ENCODE results near the gene DOK5. TPM values are rescaled to one million over a fixed set of nuclear protein-coding genes. Genes with fewer than 3 reads are reported as not detected.

Gene DOK5
- polyA plus RNA-seq, 1 of the 3 experiments (the other 2 are of a cell fraction), result 12.4 TPM

GRCh38 chr20:54481442-54481841 lies 6.0 kb downstream of the DOK5 start:
- Histone ChIP-seq H3K9ac (no peak overlapping the region), H3K27ac (ENCODE audit: low read depth in 2 of 2, low read length in 1 of 2) (no peak overlapping the region), H4K20me1 (ENCODE audit: insufficient read depth) (no peaks in the 10 kb centered on the region; the same call in 1 of the 2 replicates), H3K9me3 (no peaks in the 10 kb centered on the region), H3K36me3 (replicated peaks in 1 of 2; ENCODE audit: control insufficient read depth in 1 of 2, insufficient read depth in 2 of 2, low read length in 1 of 2) (no peaks in the 10 kb centered on the region), H3K9me2 (no peaks in the 10 kb centered on the region), H2AFZ (ENCODE audit: low read depth) (no peak overlapping the region), H3K4me1 (ENCODE audit: control insufficient read depth in 1 of 2, insufficient read depth in 2 of 2, low read depth in 1 of 2, low read length in 1 of 2) (peaks cover 0 to 17% of the 10 kb centered on the region in 2 experiments; a peak in 1 of 4 replicates), H3F3A (replicated peaks; ENCODE audit: insufficient read depth) (peaks cover 4% of the 10 kb centered on the region), H3K4me2 (no peak overlapping the region), H3K79me2 (ENCODE audit: insufficient read depth) (peaks cover 82% of the 10 kb centered on the region), H3K4me3 (ENCODE audit: low read depth in 2 of 2, low read length in 1 of 2) (no peak overlapping the region), H3K27me3 (ENCODE audit: insufficient read depth) (peaks cover 6% of the 10 kb centered on the region; the same call in 1 of the 2 replicates)
- ChIA-PET POLR2A (no interaction called here), CTCF (no interaction called here)
- TF ChIP-seq, protein P1, sequence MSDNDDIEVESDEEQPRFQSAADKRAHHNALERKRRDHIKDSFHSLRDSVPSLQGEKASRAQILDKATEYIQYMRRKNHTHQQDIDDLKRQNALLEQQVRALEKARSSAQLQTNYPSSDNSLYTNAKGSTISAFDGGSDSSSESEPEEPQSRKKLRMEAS (IDR thresholded peaks at IDR 0.05; ENCODE audit: low read depth), result no peak
- TF ChIP-seq, protein P2, sequence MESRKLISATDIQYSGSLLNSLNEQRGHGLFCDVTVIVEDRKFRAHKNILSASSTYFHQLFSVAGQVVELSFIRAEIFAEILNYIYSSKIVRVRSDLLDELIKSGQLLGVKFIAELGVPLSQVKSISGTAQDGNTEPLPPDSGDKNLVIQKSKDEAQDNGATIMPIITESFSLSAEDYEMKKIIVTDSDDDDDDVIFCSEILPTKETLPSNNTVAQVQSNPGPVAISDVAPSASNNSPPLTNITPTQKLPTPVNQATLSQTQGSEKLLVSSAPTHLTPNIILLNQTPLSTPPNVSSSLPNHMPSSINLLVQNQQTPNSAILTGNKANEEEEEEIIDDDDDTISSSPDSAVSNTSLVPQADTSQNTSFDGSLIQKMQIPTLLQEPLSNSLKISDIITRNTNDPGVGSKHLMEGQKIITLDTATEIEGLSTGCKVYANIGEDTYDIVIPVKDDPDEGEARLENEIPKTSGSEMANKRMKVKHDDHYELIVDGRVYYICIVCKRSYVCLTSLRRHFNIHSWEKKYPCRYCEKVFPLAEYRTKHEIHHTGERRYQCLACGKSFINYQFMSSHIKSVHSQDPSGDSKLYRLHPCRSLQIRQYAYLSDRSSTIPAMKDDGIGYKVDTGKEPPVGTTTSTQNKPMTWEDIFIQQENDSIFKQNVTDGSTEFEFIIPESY (IDR thresholded peaks at IDR 0.05; ENCODE audit: borderline replicate concordance, low read depth), result no peak
- TF ChIP-seq FOXM1 (IDR thresholded peaks at IDR 0.05; ENCODE audit: low read depth) (no peak), PBX3 (IDR thresholded peaks at IDR 0.05) (no peak), EZH2phosphoT487 (IDR thresholded peaks at IDR 0.05; ENCODE audit: borderline replicate concordance, low read depth) (no peak), CTCF (IDR thresholded peaks at IDR 0.05) (no peak), FOXJ3 (CRISPR knock-in tag; IDR thresholded peaks at IDR 0.05) (no peak), POLR2AphosphoS5 (IDR thresholded peaks at IDR 0.05; ENCODE audit: low read depth, low read length) (no peak), EP300 (IDR thresholded peaks at IDR 0.05; ENCODE audit: borderline replicate concordance in 1 of 2, low read depth in 1 of 2, low read length in 1 of 2) (no peak), RFX5 (IDR thresholded peaks at IDR 0.05; ENCODE audit: low read length) (no peak), NFIC (IDR thresholded peaks at IDR 0.05; ENCODE audit: borderline replicate concordance) (no peak), SMC3 (IDR thresholded peaks at IDR 0.05; ENCODE audit: low read depth, low read length) (no peak), FOSL2 (IDR thresholded peaks at IDR 0.05; ENCODE audit: borderline replicate concordance, low read depth) (no peak), ELF1 (IDR thresholded peaks at IDR 0.05) (no peak), NRF1 (IDR thresholded peaks at IDR 0.05; ENCODE audit: low read depth, low read length) (no peak)
- TF ChIP-seq, protein P3, sequence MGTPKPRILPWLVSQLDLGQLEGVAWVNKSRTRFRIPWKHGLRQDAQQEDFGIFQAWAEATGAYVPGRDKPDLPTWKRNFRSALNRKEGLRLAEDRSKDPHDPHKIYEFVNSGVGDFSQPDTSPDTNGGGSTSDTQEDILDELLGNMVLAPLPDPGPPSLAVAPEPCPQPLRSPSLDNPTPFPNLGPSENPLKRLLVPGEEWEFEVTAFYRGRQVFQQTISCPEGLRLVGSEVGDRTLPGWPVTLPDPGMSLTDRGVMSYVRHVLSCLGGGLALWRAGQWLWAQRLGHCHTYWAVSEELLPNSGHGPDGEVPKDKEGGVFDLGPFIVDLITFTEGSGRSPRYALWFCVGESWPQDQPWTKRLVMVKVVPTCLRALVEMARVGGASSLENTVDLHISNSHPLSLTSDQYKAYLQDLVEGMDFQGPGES (IDR thresholded peaks at IDR 0.05; ENCODE audit: low read depth, low read length), result no peak
- WGBS (ENCODE audit: low lambda C conversion rate), result 21% methylated on average over 4 of the region's 4 CpGs
- no peak for DNase-seq
